Measurements from ENCODE around the gene RLN2. TPM values are rescaled to one million over a fixed set of nuclear protein-coding genes. Genes with fewer than 3 reads are reported as not detected.

Gene RLN2
- total RNA-seq, 1 donor from 2014 or later, result not detected

- intact Hi-C loops (cut with DNase I), result loop anchor here (10.0 kb wide), 1 partner anchor 61 kb away; no protein-coding TSS in a partner anchor
- ATAC-seq (ENCODE audit: poor library complexity) (no peak), DNase-seq (no peak)
These were observed 18.3 kb downstream of the RLN2 start for GRCh38 chr9:5286262-5286661.

DNA sequence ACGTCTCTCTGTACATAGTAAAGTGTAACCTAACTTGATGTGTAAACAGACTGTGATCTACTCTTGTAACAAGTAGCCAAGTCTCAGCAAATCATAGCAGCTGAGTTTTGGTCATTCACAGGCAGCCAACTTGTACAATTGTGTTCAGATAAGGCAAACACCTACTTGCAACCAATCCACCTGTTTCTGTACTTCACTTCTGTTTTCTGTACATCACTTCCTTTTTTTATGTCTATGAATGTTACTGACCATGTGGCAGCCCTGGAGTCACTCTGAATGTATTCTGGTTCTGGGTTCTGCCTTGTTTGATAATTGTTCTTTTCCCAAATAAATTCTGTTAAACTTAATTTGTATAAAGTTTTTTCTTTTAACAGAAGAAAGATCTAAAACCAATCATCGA, 26.0 kb downstream of the RLN2 start:
- intact Hi-C loops (cut with DNase I), result no loop called here
- no peak for ATAC-seq (ENCODE audit: poor library complexity)
- no peak for DNase-seq

DNA sequence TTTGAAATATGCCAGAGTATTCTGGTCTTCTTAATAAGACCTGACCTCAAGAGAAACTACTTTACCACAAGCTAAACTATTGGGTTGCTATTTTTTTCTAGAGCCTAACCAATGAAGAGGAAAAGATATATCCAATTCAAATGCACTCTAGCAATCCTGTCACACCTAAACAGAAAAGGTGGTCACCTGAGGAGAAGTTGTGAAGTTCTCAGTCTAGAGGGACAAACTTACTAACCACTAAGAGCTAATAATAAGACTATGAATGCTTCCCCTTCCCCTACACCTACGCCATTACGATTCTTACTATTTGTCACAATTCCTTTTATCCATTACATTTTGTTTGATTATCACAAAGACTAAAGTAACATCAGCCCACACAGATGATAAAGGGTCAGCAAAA, 29.7 kb downstream of the RLN2 start:
- ATAC-seq (ENCODE audit: poor library complexity) (no peak), DNase-seq (no peak)
- intact Hi-C loops (cut with DNase I), result no loop called here

DNA sequence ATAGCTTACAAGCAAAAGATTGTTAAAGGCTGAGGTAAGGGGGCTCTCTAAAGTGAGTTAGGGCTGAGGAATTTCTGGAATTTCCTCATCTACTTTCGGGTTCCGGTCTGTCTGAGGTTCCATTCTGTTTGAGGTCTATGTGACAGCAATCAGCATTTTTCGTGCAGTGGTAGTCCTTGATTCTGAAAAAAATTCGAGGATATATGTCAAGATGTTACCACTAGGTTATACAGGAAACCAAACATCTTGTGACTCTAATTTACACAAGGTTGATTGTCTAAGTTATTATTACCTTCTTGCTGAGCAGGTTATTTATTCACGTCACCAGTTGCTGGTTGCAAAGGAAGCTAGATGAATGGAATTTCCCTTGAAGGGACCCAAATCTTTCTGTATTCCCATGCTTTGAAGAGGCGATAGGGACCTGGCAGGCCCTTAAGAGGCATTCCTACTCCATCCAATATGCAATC, 35.2 kb downstream of the RLN2 start:
- intact Hi-C loops (cut with DNase I), result no loop called here
- DNase-seq (no peak), ATAC-seq (ENCODE audit: poor library complexity) (no peak)

DNA sequence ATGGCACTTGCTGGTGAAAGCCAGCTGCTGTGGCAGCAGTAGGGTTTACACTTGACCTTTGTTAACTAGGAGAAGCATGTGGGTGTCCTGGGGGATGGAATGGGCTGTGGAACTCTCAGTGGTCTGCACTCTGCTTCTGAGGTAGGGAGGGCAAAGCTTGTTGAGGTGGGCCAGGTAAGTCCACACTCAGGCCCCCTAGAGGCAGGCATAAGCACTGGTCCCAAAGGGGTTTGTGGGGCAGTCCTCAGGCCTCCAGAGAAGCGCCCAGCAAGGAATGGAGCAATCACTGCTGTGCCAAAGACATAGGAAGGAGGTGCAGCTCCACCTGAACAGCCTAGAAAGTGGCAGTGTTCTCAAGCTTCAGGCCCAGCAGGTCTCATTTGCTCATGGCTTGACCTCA, 38.6 kb downstream of the RLN2 start:
- intact Hi-C loops (cut with DNase I), result no loop called here
- ATAC-seq (ENCODE audit: poor library complexity), result no peak
- DNase-seq, result no peak

DNA sequence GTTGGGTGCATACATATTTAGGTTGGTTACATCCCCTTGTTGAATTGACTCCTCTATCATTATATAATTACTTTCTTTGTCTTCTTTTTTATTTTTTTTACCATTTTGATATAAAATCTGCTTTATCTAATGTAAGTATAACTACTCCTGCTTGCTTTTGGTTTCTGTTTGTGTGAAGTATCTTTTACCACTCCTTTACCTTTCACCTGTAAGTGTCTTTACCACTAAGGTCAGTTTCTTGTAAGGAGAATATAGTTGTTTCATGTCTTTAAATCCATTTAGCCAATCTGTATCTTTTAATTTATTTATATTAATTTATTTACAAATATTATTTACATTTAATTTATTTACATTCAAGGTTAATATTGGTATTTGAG, 40.3 kb downstream of the RLN2 start:
- DNase-seq (no peak), ATAC-seq (ENCODE audit: poor library complexity) (no peak)
- intact Hi-C loops (cut with DNase I), result no loop called here

GRCh38 chr9:5263351-5264218, 40.9 kb downstream of the RLN2 start:
- intact Hi-C loops (cut with DNase I), result no loop called here
- no peak for DNase-seq
- no peak for ATAC-seq (ENCODE audit: poor library complexity)

Other genes with a start within 250 kb of the RLN2 start
- gene INSL6, start 119.1 kb downstream of the RLN2 start, total RNA-seq, result not detected
- not detected for gene INSL4, start 73.3 kb downstream of the RLN2 start, total RNA-seq
- gene RLN1, start 35.2 kb upstream of the RLN2 start, total RNA-seq, result 0.62 TPM
- gene PLGRKT, start 133.2 kb upstream of the RLN2 start, total RNA-seq, result 39.8 TPM
- 9.0 TPM for gene CD274, start 145.8 kb upstream of the RLN2 start, total RNA-seq
- gene PDCD1LG2, start 205.8 kb upstream of the RLN2 start, total RNA-seq, result 2.4 TPM